Measurements from ENCODE around the gene GNG14.

DNA sequence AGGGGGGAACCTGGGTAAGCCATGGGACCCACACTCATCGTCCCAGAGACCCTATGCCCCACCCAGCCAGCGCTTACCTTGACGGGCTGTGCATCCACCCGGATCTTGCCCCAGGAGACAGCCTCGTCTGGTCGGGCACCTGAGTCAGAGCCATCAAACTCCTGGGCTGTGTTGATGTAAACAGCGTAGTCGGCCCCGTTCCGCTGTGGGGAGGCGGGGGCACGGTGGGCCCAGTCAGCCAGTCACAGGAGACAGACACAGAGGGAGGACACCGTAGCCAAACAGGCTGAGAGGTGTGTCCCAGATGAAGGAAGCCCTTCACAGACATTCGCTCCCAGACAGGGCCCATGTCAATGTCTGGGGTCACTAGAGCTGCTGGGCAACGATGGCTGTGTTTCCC is 11.9 kb upstream of the GNG14 start:
- TF ChIP-seq EGR1 (IDR thresholded peaks at IDR 0.05; ENCODE audit: low read depth) (no peak), SIN3A (IDR thresholded peaks at IDR 0.05; ENCODE audit: low read depth) (no peak), POLR2AphosphoS5 (IDR thresholded peaks at IDR 0.05; ENCODE audit: low read depth, low read length) (no peak), EZH2 (IDR thresholded peaks at IDR 0.05) (no peak), POLR2A (IDR thresholded peaks at IDR 0.05; ENCODE audit: borderline replicate concordance, extremely low read depth, insufficient read depth, insufficient read length) (no peak)
- TF ChIP-seq, protein P1, sequence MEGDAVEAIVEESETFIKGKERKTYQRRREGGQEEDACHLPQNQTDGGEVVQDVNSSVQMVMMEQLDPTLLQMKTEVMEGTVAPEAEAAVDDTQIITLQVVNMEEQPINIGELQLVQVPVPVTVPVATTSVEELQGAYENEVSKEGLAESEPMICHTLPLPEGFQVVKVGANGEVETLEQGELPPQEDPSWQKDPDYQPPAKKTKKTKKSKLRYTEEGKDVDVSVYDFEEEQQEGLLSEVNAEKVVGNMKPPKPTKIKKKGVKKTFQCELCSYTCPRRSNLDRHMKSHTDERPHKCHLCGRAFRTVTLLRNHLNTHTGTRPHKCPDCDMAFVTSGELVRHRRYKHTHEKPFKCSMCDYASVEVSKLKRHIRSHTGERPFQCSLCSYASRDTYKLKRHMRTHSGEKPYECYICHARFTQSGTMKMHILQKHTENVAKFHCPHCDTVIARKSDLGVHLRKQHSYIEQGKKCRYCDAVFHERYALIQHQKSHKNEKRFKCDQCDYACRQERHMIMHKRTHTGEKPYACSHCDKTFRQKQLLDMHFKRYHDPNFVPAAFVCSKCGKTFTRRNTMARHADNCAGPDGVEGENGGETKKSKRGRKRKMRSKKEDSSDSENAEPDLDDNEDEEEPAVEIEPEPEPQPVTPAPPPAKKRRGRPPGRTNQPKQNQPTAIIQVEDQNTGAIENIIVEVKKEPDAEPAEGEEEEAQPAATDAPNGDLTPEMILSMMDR (IDR thresholded peaks at IDR 0.05 in 2 of 3, conservative IDR thresholded peaks at IDR 0.05 in 1 of 3; ENCODE audit: borderline replicate concordance in 1 of 3, insufficient read depth in 1 of 3, low read depth in 2 of 3, low read length in 2 of 3) = no peak
- TF ChIP-seq, protein P2, sequence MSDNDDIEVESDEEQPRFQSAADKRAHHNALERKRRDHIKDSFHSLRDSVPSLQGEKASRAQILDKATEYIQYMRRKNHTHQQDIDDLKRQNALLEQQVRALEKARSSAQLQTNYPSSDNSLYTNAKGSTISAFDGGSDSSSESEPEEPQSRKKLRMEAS (IDR thresholded peaks at IDR 0.05) = no peak
